ENCODE data around the gene PLXNA4.

- no peak for TF ChIP-seq CTCF (IDR thresholded peaks at IDR 0.05)
- TF ChIP-seq ATF6 (CRISPR knock-in tag; IDR thresholded peaks at IDR 0.05): no peak
These were observed 27.7 kb downstream of the PLXNA4 start for GRCh38 chr7:132548489-132549078.

All from WTC11 (cell line).